Mammary epithelial cell (primary cell): ENCODE data around the gene RBM20.

Experiments
- EZH2 ChIP-seq: IDR thresholded peaks from 2 replicates; pipeline ENCODE4 v1.6.1; 2012; ENCODE audit warnings: low read length, inconsistent platforms, borderline replicate concordance
- TF ChIP-seq, protein P1 (sequence below), 2 donors: IDR thresholded peaks in 1 of 2; conservative IDR thresholded peaks in 1 of 2; 2 replicates each; pipeline ENCODE4 v1.5.1; 2011 to 2012; ENCODE audit warnings: inconsistent platforms in 2 of 2, low read length in 2 of 2, mild to moderate bottlenecking in 2 of 2, control low read depth in 1 of 2, low read depth in 1 of 2; ENCODE audit not compliant: insufficient read depth in 1 of 2; ENCODE audit errors: extremely low read depth in 1 of 2

DNA sequence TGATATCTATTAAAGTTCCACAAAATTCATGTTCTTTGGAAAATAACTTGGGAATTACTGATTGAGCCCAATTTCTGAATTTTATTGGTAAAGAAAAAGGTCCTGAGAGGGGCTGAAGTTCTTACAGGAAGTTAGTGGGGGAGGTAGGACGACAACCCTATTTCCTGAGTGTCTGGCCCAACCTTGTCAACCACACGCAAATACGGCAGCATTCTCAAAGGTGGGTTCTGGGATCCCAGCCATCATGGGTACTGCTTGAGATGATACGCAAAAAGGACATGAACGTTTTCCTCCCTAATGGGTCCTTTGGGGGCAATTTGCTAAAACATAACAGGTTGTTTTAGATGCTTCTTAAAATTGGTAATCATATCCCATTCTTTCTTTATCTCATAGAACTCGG, 224.8 kb downstream of the RBM20 start:
- TF ChIP-seq, protein P1, sequence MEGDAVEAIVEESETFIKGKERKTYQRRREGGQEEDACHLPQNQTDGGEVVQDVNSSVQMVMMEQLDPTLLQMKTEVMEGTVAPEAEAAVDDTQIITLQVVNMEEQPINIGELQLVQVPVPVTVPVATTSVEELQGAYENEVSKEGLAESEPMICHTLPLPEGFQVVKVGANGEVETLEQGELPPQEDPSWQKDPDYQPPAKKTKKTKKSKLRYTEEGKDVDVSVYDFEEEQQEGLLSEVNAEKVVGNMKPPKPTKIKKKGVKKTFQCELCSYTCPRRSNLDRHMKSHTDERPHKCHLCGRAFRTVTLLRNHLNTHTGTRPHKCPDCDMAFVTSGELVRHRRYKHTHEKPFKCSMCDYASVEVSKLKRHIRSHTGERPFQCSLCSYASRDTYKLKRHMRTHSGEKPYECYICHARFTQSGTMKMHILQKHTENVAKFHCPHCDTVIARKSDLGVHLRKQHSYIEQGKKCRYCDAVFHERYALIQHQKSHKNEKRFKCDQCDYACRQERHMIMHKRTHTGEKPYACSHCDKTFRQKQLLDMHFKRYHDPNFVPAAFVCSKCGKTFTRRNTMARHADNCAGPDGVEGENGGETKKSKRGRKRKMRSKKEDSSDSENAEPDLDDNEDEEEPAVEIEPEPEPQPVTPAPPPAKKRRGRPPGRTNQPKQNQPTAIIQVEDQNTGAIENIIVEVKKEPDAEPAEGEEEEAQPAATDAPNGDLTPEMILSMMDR (conservative IDR thresholded peaks at IDR 0.05 in 1 of 2, IDR thresholded peaks at IDR 0.05 in 1 of 2; ENCODE audit: extremely low read depth in 1 of 2, insufficient read depth in 1 of 2, low read depth in 1 of 2, low read length in 2 of 2): no peak
- no peak for TF ChIP-seq EZH2
